ENCODE measurements around the gene C16orf82. TPM values are rescaled to one million over a fixed set of nuclear protein-coding genes. Genes with fewer than 3 reads are reported as not detected.

The C16orf82 gene
- total RNA-seq: not detected in 2 replicates

DNA sequence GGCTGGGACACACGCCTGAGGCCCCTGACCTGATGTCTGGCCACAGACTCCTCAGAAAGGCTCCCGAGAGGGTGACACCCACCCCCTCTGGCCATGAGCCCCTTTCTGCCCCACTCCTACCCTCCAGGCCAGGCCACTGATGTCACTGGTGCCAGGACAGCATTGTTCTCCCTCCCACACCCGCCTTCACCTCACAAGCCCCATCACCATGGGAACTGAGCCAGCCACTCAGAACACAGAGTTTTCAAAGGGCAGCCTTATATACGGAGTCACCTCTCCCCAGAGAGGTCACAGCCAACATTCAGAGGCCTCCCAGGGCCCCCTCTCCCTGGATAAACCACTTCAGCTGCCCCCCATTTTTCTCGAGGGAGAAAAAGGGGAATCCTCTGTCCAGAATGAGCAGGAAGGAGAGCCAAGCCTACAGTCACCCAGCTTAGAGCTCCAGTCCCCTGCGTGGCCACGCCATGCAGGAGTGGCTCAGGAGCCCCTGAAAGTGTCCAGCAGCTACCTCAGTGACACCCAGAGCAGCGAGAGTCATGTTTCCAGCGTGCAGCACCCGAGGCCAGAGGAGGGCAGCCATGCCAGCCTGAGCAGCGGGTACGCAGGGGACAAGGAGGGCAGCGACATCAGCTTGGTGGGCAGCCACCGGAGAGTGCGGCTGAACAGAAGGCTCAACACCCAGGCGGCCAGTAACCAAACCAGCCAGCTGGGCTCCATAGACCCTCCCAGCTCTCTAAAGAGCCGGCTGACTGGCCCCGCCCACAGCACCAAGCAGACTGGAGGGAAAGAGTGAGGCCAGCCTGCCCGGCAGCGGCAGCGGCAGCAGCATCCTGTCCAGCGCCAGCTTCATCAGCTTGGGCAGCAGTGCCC lies at the start of gene C16orf82:
Gene C16orf82, plus strand, starts transcription at position 260 of the 870 bp plus-strand sequence.

Other genes with a start within 250 kb of the C16orf82 start
- gene KDM8, start 136.6 kb downstream of the C16orf82 start, total RNA-seq: 1.8 and 2.8 TPM in 2 replicates
- 119 and 145 TPM in 2 replicates for gene NSMCE1, start 201.8 kb downstream of the C16orf82 start, total RNA-seq
- 21.3 and 24.7 TPM in 2 replicates for gene IL4R, start 247.0 kb downstream of the C16orf82 start, total RNA-seq